ENCODE data around the gene BANF1. TPM values are rescaled to one million over a fixed set of nuclear protein-coding genes. Genes with fewer than 3 reads are reported as not detected.

The BANF1 gene
- total and polyA plus RNA-seq, 10 of the 15 experiments (the other 5 are each of a cell fraction or from before 2014, with no cell fraction given), result 99.0 to 574 (median 297) TPM

DNA sequence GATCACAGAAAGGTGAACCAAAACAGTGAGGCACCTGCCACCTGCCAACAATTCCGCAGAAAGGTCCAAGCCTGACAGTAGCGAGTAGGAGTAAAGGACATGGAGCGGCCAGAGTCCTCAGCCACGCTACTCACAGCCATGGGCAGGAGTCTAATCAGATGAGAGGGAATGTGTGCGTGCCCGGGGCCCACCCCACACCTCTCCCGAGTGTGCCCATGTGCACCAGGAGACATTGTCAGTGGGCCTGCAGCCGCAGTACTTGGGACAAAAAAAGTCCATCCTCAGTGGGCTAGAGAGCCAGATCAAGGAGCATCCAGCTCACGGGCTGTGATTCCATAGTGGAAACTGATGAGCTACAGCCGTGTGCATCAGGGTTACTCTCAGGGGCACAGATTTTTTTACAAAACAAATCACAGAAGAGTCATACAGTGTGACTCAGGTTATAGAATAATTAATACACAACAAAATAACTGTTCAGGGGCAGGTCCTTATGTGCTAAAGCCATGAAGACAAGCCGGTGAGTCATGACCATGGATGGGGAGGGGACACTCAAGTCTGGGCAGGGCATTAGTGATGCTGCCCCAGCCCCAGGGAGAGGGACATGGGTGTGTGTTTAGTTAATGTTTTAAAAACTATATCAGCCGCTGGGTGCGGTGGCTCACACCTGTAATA lies 28.7 kb upstream of the BANF1 start:
- WGBS (ENCODE audit: insufficient coverage, insufficient replicate concordance, low lambda C conversion rate, missing lambda C conversion rate), result 88% methylated on average over 13 of the region's 13 CpGs
- Histone ChIP-seq H3K27me3 (replicated peaks in 1 of 2; ENCODE audit: control insufficient read depth in 2 of 2, insufficient read depth in 2 of 2, low read length in 1 of 2) (no peaks in the 10 kb centered on the region), H3K27ac (ENCODE audit: control insufficient read depth, insufficient read depth) (no peak overlapping the region), H3K4me3 (no peak overlapping the region), H4K20me1 (ENCODE audit: control insufficient read depth, insufficient read depth) (no peaks in the 10 kb centered on the region), H3K9me3 (replicated peaks; ENCODE audit: control insufficient read depth, insufficient read depth, low read length) (no peaks in the 10 kb centered on the region), H3K4me1 (ENCODE audit: control insufficient read depth, insufficient read depth, low read length) (no peaks in the 10 kb centered on the region), H2AFZ (ENCODE audit: control insufficient read depth, low read depth, low read length) (no peak overlapping the region), H3K4me2 (ENCODE audit: control insufficient read depth, insufficient read depth) (no peak overlapping the region), H3K36me3 (ENCODE audit: control insufficient read depth in 2 of 2, insufficient read depth in 2 of 2, low read length in 1 of 2) (peaks cover 14 to 21% of the 10 kb centered on the region in 2 experiments; a peak in 3 of 4 replicates), H3K9ac (ENCODE audit: control insufficient read depth, insufficient read depth, low read length) (no peak overlapping the region), H3K79me2 (ENCODE audit: control insufficient read depth, insufficient read depth, low read length) (no peaks in the 10 kb centered on the region)
- SMC1A ChIA-PET (ENCODE audit: uncharacterized antibody, unreplicated experiment), result no interaction called here
- in situ Hi-C loops (cut with MboI) (no loop called here), intact Hi-C loops (cut with micrococcal nuclease; ENCODE audit: unreplicated experiment) (no loop called here)
- DNase-seq (ENCODE audit: low read depth, low spot score) (no peak), FAIRE-seq (no peak), ATAC-seq (no peak)
- TF ChIP-seq EZH2 (IDR thresholded peaks at IDR 0.05; ENCODE audit: borderline replicate concordance, control insufficient read depth, low read depth, low read length) (no peak), SUZ12 (IDR thresholded peaks at IDR 0.05; ENCODE audit: unreplicated experiment) (no peak), POLR2AphosphoS5 (IDR thresholded peaks at IDR 0.05; ENCODE audit: low read length) (0 out of 2 replicates have a peak, but pooled peaks have one; percentile 35)
- BruUV-seq (replicated peaks), result TSS peak; percentile 52
- RAD21 ChIA-PET (ENCODE audit: unreplicated experiment), result no interaction called here
- CTCF ChIA-PET, result no interaction called here
- POLR2A ChIA-PET, result no interaction called here

GRCh38 chr11:65975771-65976170 lies 26.5 kb upstream of the BANF1 start:
- ChIA-PET CTCF (no interaction called here), POLR2A (interaction anchor here (0.6 kb wide), 1 partner anchor 21 kb away, joined by 3 read pairs; no protein-coding TSS in a partner anchor), RAD21 (ENCODE audit: unreplicated experiment) (interaction anchor here (0.6 kb wide), 1 partner anchor 283 kb away, joined by 4 read pairs; no protein-coding TSS in a partner anchor), SMC1A (ENCODE audit: uncharacterized antibody, unreplicated experiment) (no interaction called here)
- H3K9me3 ChIP-seq (replicated peaks; ENCODE audit: control insufficient read depth, insufficient read depth, low read length), result no peaks in the 10 kb centered on the region
- no peak overlapping the region for H3K4me3 ChIP-seq
- DNase-seq (ENCODE audit: low read depth, low spot score) (no peak), ATAC-seq (no peak), FAIRE-seq (no peak)
- BruUV-seq (replicated peaks), result no TSS peak
- intact Hi-C loops (cut with micrococcal nuclease; ENCODE audit: unreplicated experiment) (no loop called here), in situ Hi-C loops (cut with MboI) (no loop called here)
- peaks cover 8 to 20% of the 10 kb centered on the region in 2 experiments; a peak in 3 of 4 replicates for H3K36me3 ChIP-seq (ENCODE audit: control insufficient read depth in 2 of 2, insufficient read depth in 2 of 2, low read length in 1 of 2)
- no peak overlapping the region for H3K4me2 ChIP-seq (ENCODE audit: control insufficient read depth, insufficient read depth)
- TF ChIP-seq POLR2AphosphoS2 (IDR thresholded peaks at IDR 0.05; ENCODE audit: low read depth, low read length) (no peak), SUPT20H (IDR thresholded peaks at IDR 0.05; ENCODE audit: borderline replicate concordance, control insufficient read depth, low read depth, low read length) (no peak), NR2C1 (IDR thresholded peaks at IDR 0.05) (no peak), BHLHE40 (IDR thresholded peaks at IDR 0.05; ENCODE audit: borderline replicate concordance in 1 of 2, low read depth in 2 of 2, low read length in 1 of 2) (no peak)
- TF ChIP-seq, protein P1, sequence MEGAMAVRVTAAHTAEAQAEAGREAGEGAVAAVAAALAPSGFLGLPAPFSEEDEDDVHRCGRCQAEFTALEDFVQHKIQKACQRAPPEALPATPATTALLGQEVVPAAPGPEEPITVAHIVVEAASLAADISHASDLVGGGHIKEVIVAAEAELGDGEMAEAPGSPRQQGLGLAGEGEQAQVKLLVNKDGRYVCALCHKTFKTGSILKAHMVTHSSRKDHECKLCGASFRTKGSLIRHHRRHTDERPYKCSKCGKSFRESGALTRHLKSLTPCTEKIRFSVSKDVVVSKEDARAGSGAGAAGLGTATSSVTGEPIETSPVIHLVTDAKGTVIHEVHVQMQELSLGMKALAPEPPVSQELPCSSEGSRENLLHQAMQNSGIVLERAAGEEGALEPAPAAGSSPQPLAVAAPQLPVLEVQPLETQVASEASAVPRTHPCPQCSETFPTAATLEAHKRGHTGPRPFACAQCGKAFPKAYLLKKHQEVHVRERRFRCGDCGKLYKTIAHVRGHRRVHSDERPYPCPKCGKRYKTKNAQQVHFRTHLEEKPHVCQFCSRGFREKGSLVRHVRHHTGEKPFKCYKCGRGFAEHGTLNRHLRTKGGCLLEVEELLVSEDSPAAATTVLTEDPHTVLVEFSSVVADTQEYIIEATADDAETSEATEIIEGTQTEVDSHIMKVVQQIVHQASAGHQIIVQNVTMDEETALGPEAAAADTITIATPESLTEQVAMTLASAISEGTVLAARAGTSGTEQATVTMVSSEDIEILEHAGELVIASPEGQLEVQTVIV (IDR thresholded peaks at IDR 0.05; ENCODE audit: borderline replicate concordance, partially characterized antibody), result no peak
- no peak overlapping the region for H2AFZ ChIP-seq (ENCODE audit: control insufficient read depth, low read depth, low read length)
- no peak overlapping the region for H3K27ac ChIP-seq (ENCODE audit: control insufficient read depth, insufficient read depth)
- no peak overlapping the region for H3K9ac ChIP-seq (ENCODE audit: control insufficient read depth, insufficient read depth, low read length)
- H3K27me3 ChIP-seq (replicated peaks in 1 of 2; ENCODE audit: control insufficient read depth in 2 of 2, insufficient read depth in 2 of 2, low read length in 1 of 2), result no peaks in the 10 kb centered on the region
- H4K20me1 ChIP-seq (ENCODE audit: control insufficient read depth, insufficient read depth), result no peaks in the 10 kb centered on the region
- no peaks in the 10 kb centered on the region for H3K79me2 ChIP-seq (ENCODE audit: control insufficient read depth, insufficient read depth, low read length)
- no peaks in the 10 kb centered on the region for H3K4me1 ChIP-seq (ENCODE audit: control insufficient read depth, insufficient read depth, low read length)
- 100% methylated on average over 9 of the region's 9 CpGs for WGBS (ENCODE audit: insufficient coverage, insufficient replicate concordance, low lambda C conversion rate, missing lambda C conversion rate)
